GM21717 (cell line): Measurements from ENCODE around the gene CCDC198.

ENCODE experiments used
- ATAC-seq: cut with Tn5 transposase; IDR thresholded peaks from one replicate; pipeline ENCODE4 v1.9.1; 2021; ENCODE audit warnings: mild to moderate bottlenecking, moderate library complexity; ENCODE audit not compliant: unreplicated experiment

The CCDC198 gene, protein sequence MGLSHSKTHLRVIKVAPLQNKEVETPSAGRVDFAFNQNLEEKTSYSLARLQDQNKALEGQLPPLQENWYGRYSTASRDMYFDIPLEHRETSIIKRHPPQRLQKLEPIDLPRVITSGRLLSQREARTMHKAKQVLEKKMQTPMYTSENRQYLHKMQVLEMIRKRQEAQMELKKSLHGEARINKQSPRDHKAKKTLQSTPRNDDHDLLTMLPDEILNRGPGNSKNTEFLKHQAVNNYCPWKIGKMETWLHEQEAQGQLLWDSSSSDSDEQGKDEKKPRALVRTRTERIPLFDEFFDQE

DNA sequence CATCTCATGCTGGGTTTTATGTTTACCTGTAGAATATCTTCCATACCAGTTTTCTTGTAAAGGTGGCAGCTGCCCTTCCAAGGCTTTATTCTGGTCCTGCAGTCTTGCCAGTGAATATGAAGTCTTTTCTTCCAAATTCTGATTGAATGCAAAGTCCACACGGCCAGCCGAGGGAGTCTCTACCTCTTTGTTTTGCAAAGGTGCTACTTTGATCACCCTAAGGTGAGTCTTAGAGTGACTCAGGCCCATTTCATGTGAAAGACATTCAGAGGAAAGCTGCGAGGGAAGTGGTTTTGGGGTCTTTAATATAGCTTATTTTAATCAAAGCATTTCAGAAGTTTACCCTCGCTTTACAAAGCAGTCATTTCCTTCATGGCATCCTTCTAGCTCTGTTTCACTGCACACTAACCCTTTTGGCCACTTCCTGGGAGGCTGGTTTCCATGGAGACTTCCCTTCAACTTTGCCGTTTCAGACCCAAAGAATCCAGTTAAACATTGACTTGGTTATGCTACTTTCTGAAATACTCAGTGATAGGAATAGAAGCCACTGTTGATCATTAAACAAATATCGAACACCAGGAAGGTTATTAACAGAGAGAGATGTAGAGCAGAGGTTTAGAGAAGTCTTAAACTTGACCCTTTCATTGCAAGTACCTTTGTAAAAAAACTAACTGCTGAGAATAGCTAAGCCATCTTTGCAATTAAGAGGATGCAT lies at the start of gene CCDC198:
CCDC198 (minus strand) TSS at position 391 of the 715 bp plus-strand sequence; CDS start at position 249, 142 bp downstream.
- peak; percentile 57 for ATAC-seq

DNA sequence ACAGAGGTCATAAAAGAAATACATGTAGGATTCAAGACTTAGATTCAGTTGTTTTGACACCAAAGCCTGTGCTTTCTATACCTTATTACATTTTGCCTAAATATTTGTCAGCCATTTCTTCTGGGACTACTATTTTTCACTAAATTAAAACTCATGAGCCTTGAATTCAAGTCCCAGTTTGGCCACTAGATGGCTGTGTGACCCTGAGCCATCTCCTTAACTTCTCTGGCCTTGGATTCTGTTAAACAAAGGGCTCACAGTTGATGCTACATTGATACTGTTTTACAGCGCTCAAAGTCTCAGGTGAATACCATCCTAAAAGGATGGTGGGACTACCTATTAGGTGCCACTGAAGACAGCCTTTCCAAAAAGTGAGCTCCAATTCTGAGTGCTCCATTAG lies 39.6 kb upstream of the CCDC198 start:
- ATAC-seq: no peak

DNA sequence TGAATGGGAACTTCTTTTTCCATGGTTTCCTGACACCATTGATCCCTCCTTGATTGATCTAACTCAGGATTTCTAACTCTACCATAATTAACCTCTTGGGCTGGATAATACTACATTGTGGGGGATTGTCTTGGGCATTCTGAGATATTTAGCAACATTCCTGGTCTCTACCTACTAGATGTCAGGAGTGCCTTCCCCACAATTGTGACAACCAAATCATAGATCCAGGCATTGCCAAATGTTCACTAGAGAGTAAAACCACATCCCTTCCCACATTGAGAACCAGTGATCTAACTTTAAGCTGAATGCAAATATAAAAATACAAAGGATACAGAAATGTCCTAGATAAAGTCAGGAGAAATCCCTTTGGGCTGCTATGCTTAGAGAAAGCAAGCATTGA lies 36.9 kb upstream of the CCDC198 start:
- no peak for ATAC-seq

DNA sequence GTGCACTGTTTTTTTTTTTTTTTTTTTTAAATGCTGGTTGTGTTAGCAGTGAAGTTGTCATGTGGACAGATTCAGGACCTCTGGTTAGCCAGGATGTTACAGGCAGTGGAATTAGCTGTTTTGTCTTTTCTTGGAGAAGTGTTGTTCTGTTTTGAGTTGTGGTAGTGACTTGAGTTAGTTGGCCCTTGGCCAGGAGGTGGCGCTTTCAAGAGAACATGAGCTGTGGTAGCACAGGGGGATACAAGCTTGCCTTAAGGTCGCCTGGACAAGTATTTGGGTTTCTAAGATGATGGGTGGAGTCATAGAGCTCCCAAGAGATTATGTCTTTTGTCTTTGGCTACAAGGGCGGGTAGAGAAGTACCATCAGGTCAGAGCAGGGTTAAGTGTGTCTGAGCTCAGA lies 33.3 kb upstream of the CCDC198 start:
- ATAC-seq: no peak

DNA sequence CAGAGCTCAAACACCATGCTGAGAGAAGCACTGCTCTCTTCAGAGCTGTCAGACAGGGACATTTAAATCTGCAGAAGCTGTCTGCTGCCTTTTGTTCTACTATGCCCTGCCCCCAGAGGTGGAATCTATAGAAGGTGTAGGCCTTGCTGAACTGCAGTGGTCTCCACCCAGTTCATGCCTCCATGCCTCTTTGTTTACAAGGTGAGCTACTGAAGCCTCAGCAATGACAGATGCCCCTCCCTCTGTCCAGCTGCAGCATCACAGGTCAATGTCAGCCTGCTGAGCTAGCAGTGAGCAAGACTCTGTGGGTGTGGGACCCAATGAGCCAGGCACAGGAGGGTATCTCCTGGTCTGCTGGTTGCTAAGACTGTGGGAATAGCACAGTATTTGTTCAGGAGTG lies 25.4 kb upstream of the CCDC198 start:
- no peak for ATAC-seq

DNA sequence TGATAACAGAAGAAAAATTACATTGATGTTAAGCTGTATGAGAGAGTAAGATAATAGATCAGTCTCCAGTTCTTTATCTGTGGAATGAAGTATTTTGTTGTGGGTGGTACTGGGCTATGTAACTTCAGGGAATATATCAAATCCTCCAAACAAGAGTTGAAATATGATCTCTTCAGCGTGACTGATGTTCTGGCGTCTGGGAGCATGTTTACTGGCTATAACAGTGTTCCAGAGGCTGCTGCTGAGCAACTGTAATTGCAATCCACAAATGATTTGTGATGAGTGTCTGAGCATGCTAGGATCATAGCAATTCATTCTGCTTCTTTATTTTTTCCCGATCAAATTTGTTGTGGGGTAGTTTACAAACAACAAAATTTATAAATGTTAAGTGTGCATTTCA lies 18.6 kb upstream of the CCDC198 start:
- no peak for ATAC-seq

DNA sequence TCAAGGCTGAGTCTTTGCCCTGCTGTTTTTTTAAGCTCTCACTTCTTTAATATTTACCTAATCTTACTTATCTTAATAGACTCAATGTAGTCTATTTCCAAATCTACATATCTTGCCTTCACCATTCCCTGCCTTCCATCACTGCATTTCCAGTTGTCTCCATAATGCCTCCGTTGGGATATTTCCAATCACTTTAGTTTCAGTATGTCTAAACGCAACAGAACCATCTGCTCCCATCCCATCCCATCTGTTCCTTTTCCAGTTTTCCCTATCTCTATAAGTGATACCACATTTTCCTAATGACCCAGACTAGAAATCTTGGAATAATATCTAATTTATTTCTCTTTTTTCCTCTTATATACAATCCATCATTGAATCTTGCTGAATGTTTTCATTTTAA lies 15.1 kb upstream of the CCDC198 start:
- no peak for ATAC-seq

DNA sequence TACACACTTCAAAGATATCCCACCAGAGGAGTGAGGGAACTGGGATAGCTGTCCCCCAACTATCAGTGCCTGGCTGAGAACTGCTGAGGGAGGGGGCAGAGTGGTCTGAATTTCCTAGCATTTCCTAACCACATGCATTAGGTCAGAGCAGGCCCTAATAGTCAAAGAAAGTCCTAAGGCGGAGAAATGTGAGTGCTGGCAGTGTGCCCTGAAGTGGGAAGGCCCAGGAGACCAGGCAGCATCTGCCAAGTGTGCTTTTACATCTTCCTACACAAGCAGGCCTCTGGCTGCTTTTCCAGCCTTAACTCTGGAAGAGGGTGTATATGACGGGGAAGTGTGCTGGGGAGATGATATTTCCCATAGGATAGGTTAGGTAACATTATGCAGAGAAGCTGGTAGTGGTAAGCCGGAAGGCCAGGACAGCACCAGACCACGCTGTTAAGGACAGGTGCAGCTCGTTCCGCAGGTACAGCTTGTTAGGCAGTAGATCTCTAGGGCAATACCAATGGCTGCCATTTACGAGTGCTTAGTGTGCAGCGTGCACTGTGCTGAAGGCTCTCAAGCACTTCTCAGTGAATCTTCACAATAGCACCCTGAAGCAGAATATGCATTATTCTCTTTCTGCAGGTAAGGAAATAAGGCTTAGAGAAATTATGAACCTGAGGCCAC lies 9.1 kb upstream of the CCDC198 start:
- ATAC-seq: no peak

DNA sequence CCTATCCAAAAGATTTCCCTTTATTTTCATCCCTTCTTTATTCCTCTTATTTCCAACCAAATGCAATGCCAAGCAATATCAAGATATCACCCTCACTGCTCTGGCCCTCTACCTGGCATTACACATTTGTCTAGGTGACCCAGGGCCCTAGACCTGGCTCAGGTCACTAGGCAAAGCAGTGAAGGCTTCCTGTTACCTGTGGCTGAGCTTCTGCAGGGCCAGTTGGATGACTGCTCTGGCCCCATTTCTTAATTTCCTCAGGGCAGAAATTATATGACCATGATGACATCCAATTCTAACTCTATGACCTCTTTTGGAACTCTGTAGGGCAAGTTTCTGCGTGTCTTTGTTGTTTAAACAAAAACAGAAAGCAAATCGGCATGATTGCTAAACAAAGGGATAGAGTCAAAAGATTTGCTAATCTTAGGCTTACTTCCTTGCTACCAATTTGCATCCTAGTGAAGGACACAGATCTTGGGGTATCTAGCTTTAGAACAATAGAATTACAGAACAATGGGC lies 7.4 kb upstream of the CCDC198 start:
- no peak for ATAC-seq

DNA sequence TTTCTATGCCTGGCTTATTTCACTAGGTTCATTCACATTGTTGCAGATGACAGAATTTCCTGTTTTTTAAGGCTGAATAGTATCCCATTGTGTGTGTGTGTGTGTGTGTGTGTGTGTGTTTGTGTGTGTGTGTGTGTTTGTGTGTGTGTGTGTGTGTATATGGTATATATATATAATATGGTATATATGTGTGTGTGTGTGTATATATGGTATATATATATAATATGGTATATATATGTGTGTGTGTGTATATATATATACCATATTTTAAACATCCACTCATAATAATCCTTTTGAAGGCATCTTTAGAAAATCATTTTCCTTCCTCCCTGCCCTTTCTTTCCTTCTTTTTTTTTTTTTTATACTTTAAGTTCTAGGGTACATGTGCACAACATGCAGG lies 5.0 kb upstream of the CCDC198 start:
- no peak for ATAC-seq

DNA sequence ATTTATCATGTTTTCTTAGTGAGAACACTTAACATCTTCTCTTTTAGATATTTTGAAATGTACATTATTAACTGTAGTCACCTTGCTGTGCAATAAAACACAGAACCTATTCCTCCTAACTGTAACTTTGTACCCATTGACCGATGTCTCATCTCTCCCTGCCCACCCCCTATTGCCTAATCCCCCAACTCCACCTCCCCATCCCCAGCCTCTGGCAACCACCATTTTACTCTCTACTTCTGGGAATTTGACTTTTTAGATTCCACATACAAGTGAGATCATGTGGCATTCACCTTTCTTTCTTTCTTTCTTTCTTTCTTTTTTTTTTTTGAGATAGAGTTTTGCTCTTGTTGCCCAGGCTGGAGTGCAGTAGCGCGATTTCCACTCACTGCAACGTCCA lies 4.4 kb upstream of the CCDC198 start:
- ATAC-seq: no peak

DNA sequence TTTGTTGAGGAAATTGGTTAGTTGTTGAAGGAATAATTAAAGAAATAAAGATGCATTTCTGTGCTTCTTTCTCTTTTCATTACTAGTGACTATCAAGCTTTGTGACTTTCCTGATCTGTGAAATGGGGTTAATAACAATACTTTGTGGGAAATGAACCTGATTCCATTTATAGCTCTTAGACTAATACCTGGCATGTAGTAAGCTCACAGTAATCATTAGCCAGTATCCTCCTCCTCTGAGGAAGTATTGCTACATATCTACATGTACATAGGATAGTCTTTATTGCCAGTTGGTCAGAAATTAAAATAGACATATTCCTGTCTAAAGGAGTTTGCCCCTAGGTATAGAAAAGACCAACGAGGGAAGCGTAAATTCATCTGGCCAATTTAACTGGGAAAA lies 1.8 kb upstream of the CCDC198 start:
- no peak for ATAC-seq

DNA sequence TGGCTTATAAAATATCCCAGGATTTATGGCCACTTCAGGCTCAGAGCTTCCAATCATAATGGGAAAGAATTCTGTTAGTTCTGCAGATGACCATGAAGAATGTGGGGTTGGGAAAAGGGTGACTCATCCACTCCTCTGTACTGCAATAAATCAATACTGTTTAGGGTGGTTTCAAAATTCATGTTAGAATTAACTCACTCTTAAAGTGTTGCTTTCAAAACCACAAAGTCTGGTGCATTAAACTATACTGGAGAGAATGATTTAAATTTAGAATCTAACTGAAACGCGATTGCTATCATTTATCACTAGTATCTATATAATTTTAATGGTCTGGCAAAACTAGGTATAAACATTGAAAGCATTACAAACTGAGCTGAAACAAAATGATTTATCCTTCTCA lies 798 bp downstream of the CCDC198 start:
- no peak for ATAC-seq

DNA sequence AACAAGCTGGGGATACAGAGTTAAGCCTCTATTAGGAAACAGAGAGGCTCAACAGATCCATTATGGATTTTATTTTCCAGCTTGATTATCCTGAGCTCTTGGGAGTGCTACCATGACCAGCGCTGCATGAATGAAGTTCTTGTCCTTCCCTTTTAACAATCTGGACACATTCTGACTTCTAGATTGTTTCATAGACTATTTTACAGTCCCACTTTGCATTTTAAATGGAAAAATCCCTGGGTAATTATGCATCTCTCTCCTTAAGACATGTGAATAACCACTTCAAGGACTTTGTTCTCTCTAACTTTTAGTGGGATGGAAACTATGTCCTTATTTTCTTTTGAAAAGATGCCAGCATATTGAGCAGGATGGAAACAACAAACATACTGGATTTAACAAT lies 2.0 kb downstream of the CCDC198 start:
- ATAC-seq: no peak

DNA sequence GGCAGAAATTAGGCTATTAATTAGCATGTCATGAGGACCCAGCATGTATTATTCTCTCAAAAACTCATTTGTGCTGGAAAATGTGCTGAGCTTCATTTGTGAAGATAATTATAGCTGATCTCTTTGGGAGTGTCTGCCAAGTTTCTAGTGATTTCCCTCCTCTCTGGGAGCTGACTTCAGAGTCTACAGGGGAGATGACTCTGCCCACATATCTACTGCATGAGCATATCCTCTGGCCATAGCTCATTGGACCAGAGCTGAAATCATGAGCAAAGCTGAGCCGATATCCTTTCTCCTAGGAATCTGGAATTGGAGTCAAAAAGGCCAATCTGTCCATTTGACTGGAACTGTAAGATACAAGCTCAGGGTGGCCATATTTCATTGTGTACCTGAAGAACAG lies 5.9 kb downstream of the CCDC198 start:
- no peak for ATAC-seq

DNA sequence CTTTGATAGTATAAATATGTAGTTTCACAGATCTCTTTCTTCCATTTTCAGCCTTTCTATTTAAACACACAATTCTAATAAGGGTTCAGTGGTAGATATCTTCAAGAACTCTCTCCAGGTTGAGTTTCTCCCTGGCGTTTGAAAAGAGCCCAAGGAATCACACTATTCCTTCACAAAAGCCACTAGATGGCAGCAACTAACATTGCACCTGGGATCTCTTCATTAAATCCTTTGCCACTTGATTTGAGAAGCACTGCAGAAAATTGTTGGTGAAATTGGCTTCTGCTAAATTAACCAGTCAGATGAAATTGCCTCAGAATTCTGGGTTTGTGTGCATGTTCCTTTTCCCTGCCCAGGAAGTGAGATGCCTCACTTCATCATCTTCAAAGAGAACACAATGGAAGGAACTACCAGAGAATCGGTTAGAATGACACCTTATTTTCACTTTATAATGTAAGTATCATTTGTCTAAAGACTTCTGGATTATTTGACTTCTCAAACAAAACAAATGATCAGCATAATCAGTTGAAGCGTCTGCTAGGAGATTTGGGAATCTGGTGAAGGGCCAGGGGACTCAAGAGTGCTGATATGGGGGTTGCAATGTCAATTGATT lies 6.8 kb downstream of the CCDC198 start:
- no peak for ATAC-seq

DNA sequence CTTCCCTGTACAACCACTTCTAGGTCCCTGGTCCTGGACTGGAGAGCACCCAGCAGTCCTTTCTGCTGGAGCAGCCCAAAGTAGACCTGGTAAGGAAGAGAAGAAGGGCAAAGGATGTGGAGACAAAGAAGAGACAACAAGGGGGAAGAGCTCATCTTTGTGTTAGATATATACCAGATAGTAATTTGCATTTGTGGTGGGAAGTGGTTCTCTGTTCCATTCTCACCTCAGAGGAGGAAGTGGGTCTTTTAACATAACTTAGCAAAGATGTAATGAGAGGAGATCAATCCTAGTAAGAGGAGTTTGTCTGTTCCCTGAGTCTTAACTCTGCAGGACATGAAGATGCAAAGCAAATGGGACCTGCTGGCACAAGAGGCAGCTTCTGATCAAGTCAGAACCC lies 8.0 kb downstream of the CCDC198 start:
- peak; percentile 93 for ATAC-seq

DNA sequence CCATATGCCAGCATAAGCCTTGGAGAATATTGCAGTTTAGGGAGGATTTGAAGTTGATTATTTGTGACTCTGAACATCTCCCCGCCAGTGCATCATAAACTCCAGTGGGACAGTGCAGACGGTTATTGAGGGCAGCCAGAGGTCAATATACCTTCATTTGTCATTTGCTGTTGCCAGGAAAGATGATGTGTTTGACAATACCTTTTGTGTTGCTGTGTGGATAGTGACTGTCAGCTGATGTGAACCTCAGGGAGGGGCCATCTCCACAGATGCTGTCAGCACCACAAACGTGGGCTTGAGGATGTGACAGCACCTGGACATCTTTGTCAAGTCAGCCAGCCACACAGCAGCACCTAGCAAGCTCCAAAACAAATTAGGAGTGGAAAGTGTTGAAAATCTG lies 11.5 kb downstream of the CCDC198 start:
- ATAC-seq: no peak

DNA sequence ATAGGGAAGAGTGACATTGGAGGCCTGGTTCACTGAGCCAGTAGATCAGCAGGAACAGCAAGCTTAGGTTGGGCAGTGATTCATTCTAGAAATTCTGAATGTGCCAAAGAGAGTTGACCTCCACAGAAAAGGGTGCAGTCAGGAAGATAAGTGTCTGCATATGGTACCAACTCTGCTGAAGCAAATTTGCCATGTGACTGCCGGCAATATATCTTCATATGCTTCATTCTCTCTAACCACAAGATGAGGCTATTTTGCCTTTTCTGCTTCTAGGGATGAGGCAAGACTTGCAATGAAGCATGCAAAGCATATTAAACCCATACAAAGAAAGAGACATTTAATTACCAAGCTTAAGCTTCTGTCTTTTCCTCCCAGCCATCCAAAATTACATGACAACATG lies 13.6 kb downstream of the CCDC198 start:
- ATAC-seq: no peak

DNA sequence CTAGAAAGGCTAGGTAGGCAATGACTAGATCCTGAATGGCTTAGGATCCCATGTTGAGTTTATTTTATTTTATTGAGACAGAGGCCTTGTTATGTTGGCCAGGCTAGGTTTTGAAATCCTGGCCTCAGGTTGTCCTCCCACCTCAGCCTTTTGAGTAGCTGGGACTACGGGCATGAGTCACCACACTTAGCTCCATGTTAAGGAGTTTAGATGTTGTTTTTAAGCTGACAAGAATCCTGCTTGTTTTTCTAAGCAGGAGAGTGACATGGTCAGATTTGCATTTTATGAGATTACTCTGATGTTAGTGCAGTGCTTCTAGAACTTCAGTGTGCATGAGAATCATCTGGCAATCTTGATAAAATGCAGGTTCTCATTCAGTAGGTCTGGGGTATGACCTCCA lies 14.5 kb downstream of the CCDC198 start:
- ATAC-seq: no peak

DNA sequence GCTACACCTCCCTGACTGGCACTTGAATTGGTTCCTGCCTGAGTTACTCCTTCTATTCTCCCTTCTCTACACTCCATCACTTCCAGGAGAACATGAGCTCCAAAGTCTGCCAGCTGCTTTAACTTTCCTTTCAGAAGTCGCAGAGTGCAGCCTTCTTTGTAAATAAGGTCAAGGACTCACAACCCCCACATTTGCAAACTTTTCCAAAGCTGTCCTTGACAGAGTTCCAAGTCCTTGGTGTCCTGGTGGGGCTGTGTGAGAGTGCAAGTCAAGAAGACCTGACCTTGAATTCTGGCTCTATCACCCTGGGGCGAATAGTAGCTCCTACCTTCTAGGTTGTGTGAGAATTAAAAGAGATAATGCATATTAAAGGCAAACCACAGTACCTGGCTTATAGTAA lies 15.6 kb downstream of the CCDC198 start:
- ATAC-seq: no peak

DNA sequence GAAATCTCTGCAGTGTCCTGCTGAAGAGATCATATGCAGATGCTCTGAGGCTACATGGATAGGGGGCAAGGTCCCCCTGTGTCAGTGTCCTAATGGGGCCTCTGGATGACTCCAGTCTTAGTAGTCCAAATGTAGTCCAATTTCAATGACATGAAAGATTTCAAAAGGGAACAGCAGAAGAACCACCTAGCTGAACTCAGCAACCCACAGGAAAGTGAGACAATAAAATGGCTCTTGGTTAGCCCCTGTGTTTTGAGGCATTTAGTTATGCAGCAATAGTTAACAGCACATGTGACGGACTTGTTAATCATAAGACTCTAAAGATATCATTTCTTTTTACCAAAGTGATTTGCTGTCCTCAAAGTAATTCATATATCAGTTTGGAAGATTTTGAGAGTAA lies 22.7 kb downstream of the CCDC198 start:
- no peak for ATAC-seq
